SHP77 (cell line): ENCODE data around the gene OR4Q2.
"Not testable (repeated sequence)": the region's sequence is repeated elsewhere in the genome, so short reads cannot be mapped to it uniquely, and the experiment has no call there.

Experiments
- DNase-seq, 2 experiments: peaks; one replicate each; lab custom pipeline; 2025; lab: John Stamatoyannopoulos, UW

OR4Q2 gene

GRCh38 chr14:20001863-20002262 lies at the start of gene OR4Q2:
Gene OR4Q2, plus strand, starts transcription at chr14:20002163.
- no peak for DNase-seq

- DNase-seq = not testable (repeated sequence)
Measured at GRCh38 chr14:19969735-19970134, 32.2 kb upstream of the OR4Q2 start.

GRCh38 chr14:19974844-19975243 lies 27.1 kb upstream of the OR4Q2 start:
- DNase-seq = no peak

- DNase-seq = no peak
Measured at GRCh38 chr14:19975291-19975690, 26.7 kb upstream of the OR4Q2 start, which contains the start of gene OR4K15. Gene OR4K15, plus strand, starts transcription at chr14:19975591. Its CDS starts 0 bp downstream, at chr14:19975591.

- no peak for DNase-seq
Measured at GRCh38 chr14:19993438-19993837, 8.5 kb upstream of the OR4Q2 start.

GRCh38 chr14:20002319-20002718 lies 356 bp downstream of the OR4Q2 start:
- DNase-seq = no peak

- DNase-seq = no peak
Measured at GRCh38 chr14:20008156-20008555, 6.2 kb downstream of the OR4Q2 start.

- no peak for DNase-seq
Measured at GRCh38 chr14:20019257-20019865, 17.4 kb downstream of the OR4Q2 start, which contains the start of gene OR4K14. Gene OR4K14, minus strand, starts transcription at chr14:20019307. Its CDS starts 4,114 bp downstream, at chr14:20015193.

GRCh38 chr14:20031058-20031457 lies 29.1 kb downstream of the OR4Q2 start:
- DNase-seq = no peak

GRCh38 chr14:20035449-20035848 lies 33.5 kb downstream of the OR4Q2 start:
- no peak for DNase-seq

GRCh38 chr14:20035938-20036337 lies 34.0 kb downstream of the OR4Q2 start, which contains the start of gene OR4K13:
Gene OR4K13, minus strand, starts transcription at chr14:20036038. Its CDS starts 1,280 bp downstream, at chr14:20034758.
- no peak for DNase-seq

- DNase-seq = no peak
Measured at GRCh38 chr14:20044243-20044642, 42.3 kb downstream of the OR4Q2 start.

GRCh38 chr14:20048202-20048601 lies 46.2 kb downstream of the OR4Q2 start:
- no peak for DNase-seq
